Measurements from ENCODE around the gene C1R.

Gene C1R

GRCh38 chr12:7034464-7034863 is 57.8 kb downstream of the C1R start:
- TF ChIP-seq TAF1 (IDR thresholded peaks at IDR 0.05; ENCODE audit: borderline replicate concordance, insufficient read depth, low read length), result no peak
- TF ChIP-seq SIN3A (IDR thresholded peaks at IDR 0.05; ENCODE audit: borderline replicate concordance, insufficient read depth, low read length), result no peak
- TF ChIP-seq REST (IDR thresholded peaks at IDR 0.05; ENCODE audit: insufficient read depth in 1 of 2, low read depth in 2 of 2, low read length in 2 of 2), result no peak
- no peak for TF ChIP-seq POLR2AphosphoS5 (IDR thresholded peaks at IDR 0.05; ENCODE audit: low read depth, low read length)
- TF ChIP-seq FOXP2 (optimal IDR thresholded peaks at IDR 0.05; ENCODE audit: borderline replicate concordance, extremely low read depth, extremely low read length, insufficient read depth), result no peak

GRCh38 chr12:7032990-7033389 is 59.3 kb downstream of the C1R start:
- TF ChIP-seq TAF1 (IDR thresholded peaks at IDR 0.05; ENCODE audit: borderline replicate concordance, insufficient read depth, low read length), result no peak
- TF ChIP-seq POLR2AphosphoS5 (IDR thresholded peaks at IDR 0.05; ENCODE audit: low read depth, low read length), result no peak
- no peak for TF ChIP-seq REST (IDR thresholded peaks at IDR 0.05; ENCODE audit: insufficient read depth in 1 of 2, low read depth in 2 of 2, low read length in 2 of 2)
- TF ChIP-seq SIN3A (IDR thresholded peaks at IDR 0.05; ENCODE audit: borderline replicate concordance, insufficient read depth, low read length), result no peak
- TF ChIP-seq FOXP2 (optimal IDR thresholded peaks at IDR 0.05; ENCODE audit: borderline replicate concordance, extremely low read depth, extremely low read length, insufficient read depth), result no peak

GRCh38 chr12:7031306-7031705 is 60.9 kb downstream of the C1R start:
- TF ChIP-seq SIN3A (IDR thresholded peaks at IDR 0.05; ENCODE audit: borderline replicate concordance, insufficient read depth, low read length), result no peak
- TF ChIP-seq POLR2AphosphoS5 (IDR thresholded peaks at IDR 0.05; ENCODE audit: low read depth, low read length), result no peak
- no peak for TF ChIP-seq TAF1 (IDR thresholded peaks at IDR 0.05; ENCODE audit: borderline replicate concordance, insufficient read depth, low read length)
- no peak for TF ChIP-seq FOXP2 (optimal IDR thresholded peaks at IDR 0.05; ENCODE audit: borderline replicate concordance, extremely low read depth, extremely low read length, insufficient read depth)
- no peak for TF ChIP-seq REST (IDR thresholded peaks at IDR 0.05; ENCODE audit: insufficient read depth in 1 of 2, low read depth in 2 of 2, low read length in 2 of 2)

Data from PFSK-1 (cell line).